ENCODE measurements around the gene TTLL8. TPM values are rescaled to one million over a fixed set of nuclear protein-coding genes. Genes with fewer than 3 reads are reported as not detected.

Gene TTLL8
- total and polyA plus RNA-seq, 11 donors, result not detected

- no peak for ATAC-seq
- no peak overlapping the region for H3K27ac ChIP-seq
- peaks cover 0 to 18% (median 9%) of the 10 kb centered on the region in 12 donors for H3K4me1 ChIP-seq
- peak in 1 of 5 donors; percentile 13 for DNase-seq
- peaks cover 9 to 44% (median 26%) of the 10 kb centered on the region in 9 donors for H3K27me3 ChIP-seq
- TF ChIP-seq, protein P1, sequence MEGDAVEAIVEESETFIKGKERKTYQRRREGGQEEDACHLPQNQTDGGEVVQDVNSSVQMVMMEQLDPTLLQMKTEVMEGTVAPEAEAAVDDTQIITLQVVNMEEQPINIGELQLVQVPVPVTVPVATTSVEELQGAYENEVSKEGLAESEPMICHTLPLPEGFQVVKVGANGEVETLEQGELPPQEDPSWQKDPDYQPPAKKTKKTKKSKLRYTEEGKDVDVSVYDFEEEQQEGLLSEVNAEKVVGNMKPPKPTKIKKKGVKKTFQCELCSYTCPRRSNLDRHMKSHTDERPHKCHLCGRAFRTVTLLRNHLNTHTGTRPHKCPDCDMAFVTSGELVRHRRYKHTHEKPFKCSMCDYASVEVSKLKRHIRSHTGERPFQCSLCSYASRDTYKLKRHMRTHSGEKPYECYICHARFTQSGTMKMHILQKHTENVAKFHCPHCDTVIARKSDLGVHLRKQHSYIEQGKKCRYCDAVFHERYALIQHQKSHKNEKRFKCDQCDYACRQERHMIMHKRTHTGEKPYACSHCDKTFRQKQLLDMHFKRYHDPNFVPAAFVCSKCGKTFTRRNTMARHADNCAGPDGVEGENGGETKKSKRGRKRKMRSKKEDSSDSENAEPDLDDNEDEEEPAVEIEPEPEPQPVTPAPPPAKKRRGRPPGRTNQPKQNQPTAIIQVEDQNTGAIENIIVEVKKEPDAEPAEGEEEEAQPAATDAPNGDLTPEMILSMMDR (IDR thresholded peaks at IDR 0.05), result no peak
- TF ChIP-seq POLR2A (IDR thresholded peaks at IDR 0.05), result no peak
- H3K4me3 ChIP-seq, result no peak overlapping the region
- intact Hi-C loops (cut with DNase I), result no loop called here
- no peaks in the 10 kb centered on the region for H3K36me3 ChIP-seq
- WGBS, 4 donors, result 60 to 82% (median 68%) methylated on average over 19 to 27 of the region's 27 CpGs
- no peaks in the 10 kb centered on the region for H3K9me3 ChIP-seq
These were observed 3.2 kb upstream of the TTLL8 start for GRCh38 chr22:50061141-50061823.

GRCh38 chr22:50060441-50061140 is 2.5 kb upstream of the TTLL8 start:
- Histone ChIP-seq H3K4me3 (no peak overlapping the region), H3K9me3 (no peaks in the 10 kb centered on the region), H3K27me3 (peaks cover 9 to 44% (median 26%) of the 10 kb centered on the region in 9 donors), H3K36me3 (no peaks in the 10 kb centered on the region), H3K27ac (no peak overlapping the region), H3K4me1 (peaks cover 0 to 18% (median 9%) of the 10 kb centered on the region in 12 donors)
- WGBS, 4 donors, result 77 to 86% (median 83%) methylated on average over 18 to 28 of the region's 28 CpGs
- no peak for TF ChIP-seq POLR2A (IDR thresholded peaks at IDR 0.05)
- TF ChIP-seq, protein P1 (IDR thresholded peaks at IDR 0.05), result no peak
- peak in 1 of 5 donors; percentile 19 for DNase-seq
- no peak for ATAC-seq
- intact Hi-C loops (cut with DNase I), result no loop called here

DNA sequence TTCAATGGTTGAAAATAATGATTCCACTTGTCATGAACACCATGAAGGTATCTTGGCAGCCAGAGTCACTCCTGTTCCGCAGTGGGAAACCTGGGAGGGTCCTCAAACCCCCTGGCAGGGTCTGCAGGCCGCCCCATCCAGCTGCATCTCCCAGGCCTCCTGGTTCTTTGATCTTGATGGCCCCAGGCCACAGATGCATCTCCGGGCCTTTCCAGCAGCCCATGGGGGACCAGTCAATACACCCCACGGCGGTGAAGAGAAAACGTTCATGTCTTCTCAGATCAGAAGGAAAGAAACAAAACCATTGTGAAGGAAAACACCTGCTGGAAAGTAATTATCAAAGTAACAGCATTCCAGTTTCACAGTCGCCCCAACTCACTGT is 1.8 kb upstream of the TTLL8 start:
- WGBS, 4 donors, result 83 to 93% (median 85%) methylated on average over 7 of the region's 7 CpGs
- Histone ChIP-seq H3K4me3 (no peak overlapping the region), H3K9me3 (no peaks in the 10 kb centered on the region), H3K27ac (no peak overlapping the region), H3K36me3 (no peaks in the 10 kb centered on the region), H3K27me3 (peaks cover 9 to 44% (median 25%) of the 10 kb centered on the region in 9 donors), H3K4me1 (peaks cover 0 to 18% (median 9%) of the 10 kb centered on the region in 12 donors)
- DNase-seq, result no peak
- TF ChIP-seq POLR2A (IDR thresholded peaks at IDR 0.05), result no peak
- TF ChIP-seq, protein P1 (IDR thresholded peaks at IDR 0.05), result no peak
- intact Hi-C loops (cut with DNase I), result no loop called here
- no peak for ATAC-seq

Data from heart left ventricle (tissue), 16 donors.